OCI-LY1 (cell line): ENCODE measurements around the gene CTNNA1.

Source experiments
- H2AFZ ChIP-seq: fragments of 200-600 bp; sonication (generic), shearing (Covaris generic); 2 replicates; pipeline ENCODE4 v1.6.0; 2014; ENCODE audit warnings: antibody characterized with exemption, mild to moderate bottlenecking, low read length
- H3F3A ChIP-seq: fragments of 200-600 bp; sonication (generic), shearing (Covaris generic); 2 replicates; pipeline ENCODE4 v1.6.0; 2014; ENCODE audit warnings: mild to moderate bottlenecking, antibody characterized with exemption, low read length, moderate library complexity; ENCODE audit not compliant: insufficient read depth
- H3K27ac ChIP-seq: fragments of 200-600 bp; sonication (generic); 2 replicates; pipeline ENCODE4 v1.5.1; 2014; ENCODE audit warnings: low read length, mixed run types, mild to moderate bottlenecking, low read depth; ENCODE audit not compliant: poor library complexity, severe bottlenecking
- H3K27me3 ChIP-seq: fragments of 200-600 bp; sonication (generic); 2 replicates; pipeline ENCODE4 v1.6.0; 2014; ENCODE audit warnings: antibody characterized with exemption, mild to moderate bottlenecking, low read length, moderate library complexity; ENCODE audit not compliant: insufficient read depth
- H3K36me3 ChIP-seq: fragments of 200-600 bp; sonication (generic); 2 replicates; pipeline ENCODE4 v1.6.1; 2014; ENCODE audit warnings: mild to moderate bottlenecking, antibody characterized with exemption, low read length, moderate library complexity, mixed read lengths; ENCODE audit not compliant: insufficient read depth
- H3K4me1 ChIP-seq: fragments of 200-600 bp; sonication (generic); 2 replicates; pipeline ENCODE4 v1.5.1; 2014; ENCODE audit warnings: mild to moderate bottlenecking, low read length, moderate library complexity; ENCODE audit not compliant: insufficient read depth, severe bottlenecking
- H3K4me2 ChIP-seq: fragments of 200-600 bp; sonication (generic), shearing (Covaris generic); 2 replicates; pipeline ENCODE4 v1.6.1; 2014; ENCODE audit warnings: low read length
- H3K4me3 ChIP-seq: fragments of 200-600 bp; sonication (generic); 2 replicates; pipeline ENCODE4 v1.5.1; 2014; ENCODE audit warnings: low read length, low read depth, mild to moderate bottlenecking, mixed read lengths; ENCODE audit not compliant: poor library complexity, severe bottlenecking
- H3K79me2 ChIP-seq: fragments of 200-600 bp; shearing (Covaris generic); 2 replicates; pipeline ENCODE4 v1.6.1; 2016; ENCODE audit warnings: mixed run types, low read length, mixed read lengths; ENCODE audit not compliant: insufficient read depth
- H3K9ac ChIP-seq: fragments of 200-600 bp; sonication (generic), shearing (Covaris generic); 2 replicates; pipeline ENCODE4 v1.6.1; 2014; ENCODE audit warnings: mild to moderate bottlenecking, low read length, mixed read lengths
- H3K9me2 ChIP-seq: fragments of 200-600 bp; sonication (generic), shearing (Covaris generic); 2 replicates; pipeline ENCODE4 v1.6.1; 2014; ENCODE audit warnings: low read depth, mild to moderate bottlenecking, low read length, mixed read lengths
- H3K9me3 ChIP-seq: fragments of 200-600 bp; shearing (Covaris generic); 2 replicates; pipeline ENCODE4 v1.6.1; 2014; ENCODE audit warnings: low read length, mixed read lengths
- H4K20me1 ChIP-seq: fragments of 200-600 bp; sonication (generic), shearing (Covaris generic); 2 replicates; pipeline ENCODE4 v1.6.0; 2016; ENCODE audit warnings: mild to moderate bottlenecking, low read length; ENCODE audit not compliant: insufficient read depth
- EZH2 ChIP-seq: fragments of 200-600 bp; sonication (generic), shearing (Covaris generic); IDR thresholded peaks from 2 replicates; pipeline ENCODE4 v1.8.0; 2017; ENCODE audit warnings: borderline replicate concordance, mixed run types, mild to moderate bottlenecking, antibody characterized with exemption, low read length, moderate library complexity, mixed read lengths
- TF ChIP-seq, protein P1 (sequence below): fragments of 200-600 bp; sonication (generic), shearing (Covaris generic); IDR thresholded peaks from 2 replicates; pipeline ENCODE4 v1.5.1; 2017; ENCODE audit warnings: mild to moderate bottlenecking, antibody characterized with exemption, low read length, moderate library complexity, mixed read lengths

The CTNNA1 gene

GRCh38 chr5:138983984-138984383 is 230.8 kb downstream of the CTNNA1 start:
- H3K4me1 ChIP-seq: no peaks in the 10 kb centered on the region
- no peaks in the 10 kb centered on the region for H3K36me3 ChIP-seq
- no peak overlapping the region for H3K9ac ChIP-seq
- no peaks in the 10 kb centered on the region for H3F3A ChIP-seq
- no peaks in the 10 kb centered on the region for H4K20me1 ChIP-seq
- H3K27ac ChIP-seq: no peak overlapping the region
- no peaks in the 10 kb centered on the region for H3K79me2 ChIP-seq
- no peak overlapping the region for H3K4me2 ChIP-seq
- H3K27me3 ChIP-seq: no peaks in the 10 kb centered on the region
- H3K9me2 ChIP-seq: no peaks in the 10 kb centered on the region
- no peak overlapping the region for H3K4me3 ChIP-seq
- no peaks in the 10 kb centered on the region for H3K9me3 ChIP-seq
- TF ChIP-seq EZH2: no peak
- TF ChIP-seq, protein P1, sequence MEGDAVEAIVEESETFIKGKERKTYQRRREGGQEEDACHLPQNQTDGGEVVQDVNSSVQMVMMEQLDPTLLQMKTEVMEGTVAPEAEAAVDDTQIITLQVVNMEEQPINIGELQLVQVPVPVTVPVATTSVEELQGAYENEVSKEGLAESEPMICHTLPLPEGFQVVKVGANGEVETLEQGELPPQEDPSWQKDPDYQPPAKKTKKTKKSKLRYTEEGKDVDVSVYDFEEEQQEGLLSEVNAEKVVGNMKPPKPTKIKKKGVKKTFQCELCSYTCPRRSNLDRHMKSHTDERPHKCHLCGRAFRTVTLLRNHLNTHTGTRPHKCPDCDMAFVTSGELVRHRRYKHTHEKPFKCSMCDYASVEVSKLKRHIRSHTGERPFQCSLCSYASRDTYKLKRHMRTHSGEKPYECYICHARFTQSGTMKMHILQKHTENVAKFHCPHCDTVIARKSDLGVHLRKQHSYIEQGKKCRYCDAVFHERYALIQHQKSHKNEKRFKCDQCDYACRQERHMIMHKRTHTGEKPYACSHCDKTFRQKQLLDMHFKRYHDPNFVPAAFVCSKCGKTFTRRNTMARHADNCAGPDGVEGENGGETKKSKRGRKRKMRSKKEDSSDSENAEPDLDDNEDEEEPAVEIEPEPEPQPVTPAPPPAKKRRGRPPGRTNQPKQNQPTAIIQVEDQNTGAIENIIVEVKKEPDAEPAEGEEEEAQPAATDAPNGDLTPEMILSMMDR: no peak
- H2AFZ ChIP-seq: no peak overlapping the region
